GM19324 (cell line): ENCODE results near the gene KSR2.
"Not testable (repeated sequence)": the region's sequence is repeated elsewhere in the genome, so short reads cannot be mapped to it uniquely, and the experiment has no call there.

Experiments
- ATAC-seq: cut with Tn5 transposase; IDR thresholded peaks from one replicate; pipeline ENCODE4 v1.9.1; 2021; ENCODE audit warnings: mild to moderate bottlenecking, moderate library complexity; ENCODE audit not compliant: unreplicated experiment, low FRiP score

KSR2 gene

DNA sequence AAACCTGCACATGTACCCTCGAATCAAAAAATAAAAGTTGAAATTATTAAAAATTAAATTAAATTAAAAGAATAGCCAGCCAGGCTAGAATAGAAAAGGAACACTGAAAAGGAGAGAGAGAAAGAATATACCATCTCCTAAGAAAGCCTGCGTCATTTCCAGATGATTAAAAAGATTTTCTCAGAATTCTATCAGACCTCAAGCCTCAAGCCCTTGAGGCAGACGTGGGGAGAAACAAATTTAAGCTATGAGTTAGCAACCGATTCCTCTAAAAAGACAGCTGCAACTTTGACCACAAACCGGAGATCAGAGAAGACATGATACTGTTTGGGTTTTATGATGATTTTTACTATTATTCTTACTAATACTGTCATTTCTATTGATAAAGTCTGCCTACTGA lies 138.3 kb downstream of the KSR2 start:
- ATAC-seq = no peak

- no peak for ATAC-seq
Measured at GRCh38 chr12:117829108-117829507, 139.7 kb downstream of the KSR2 start.

- ATAC-seq = no peak
Measured at GRCh38 chr12:117827660-117828059, 141.1 kb downstream of the KSR2 start.

DNA sequence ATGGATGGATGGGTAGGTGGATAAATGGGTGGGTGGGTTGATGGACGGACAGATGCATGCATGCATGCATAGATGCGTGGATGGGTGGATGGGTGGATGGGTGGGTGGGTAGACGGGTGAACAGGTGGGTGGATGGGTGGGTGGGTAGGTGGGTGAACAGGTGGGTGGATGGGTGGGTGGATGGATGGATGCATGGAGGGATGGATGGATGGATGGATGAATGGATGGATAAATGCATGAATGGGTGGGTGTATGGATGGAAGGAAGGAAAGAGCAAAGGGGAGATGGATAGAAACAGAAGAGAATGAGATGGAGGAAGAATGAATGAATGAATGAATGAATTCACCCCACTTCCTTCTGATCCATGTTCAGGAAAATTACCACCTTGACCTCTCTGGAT lies 143.0 kb downstream of the KSR2 start:
- no peak for ATAC-seq

DNA sequence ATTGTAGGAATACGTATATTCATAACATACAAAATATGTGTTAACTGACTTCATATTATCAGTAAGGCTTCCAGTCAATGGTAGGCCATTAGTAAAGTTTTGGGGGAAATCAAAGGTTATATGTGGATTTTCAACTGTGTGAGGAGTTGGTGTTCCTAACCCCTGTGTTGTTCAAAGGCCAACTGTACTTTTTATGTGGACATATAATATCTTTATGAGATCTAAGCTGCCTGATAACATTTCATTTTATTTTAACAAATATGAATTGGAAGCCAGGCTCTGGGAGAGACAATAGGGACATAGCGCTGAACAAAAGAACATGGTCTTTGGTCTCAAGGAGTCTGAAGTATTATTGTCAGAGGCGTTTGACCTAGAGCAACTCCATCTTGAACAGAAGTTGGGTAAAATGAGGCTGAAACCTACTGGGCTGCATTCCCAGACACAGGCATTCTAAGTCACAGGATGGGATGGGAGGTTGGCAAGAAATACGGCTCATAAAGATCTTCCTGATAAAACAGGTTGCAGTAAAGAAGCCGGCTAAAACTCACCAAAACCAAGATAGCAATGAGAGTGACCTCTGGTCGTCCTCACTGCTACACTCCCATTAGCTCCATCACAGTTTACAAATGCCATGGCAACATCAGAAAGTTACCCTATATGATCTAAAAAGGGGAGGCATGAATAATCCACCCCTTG lies 147.2 kb downstream of the KSR2 start:
- no peak for ATAC-seq

GRCh38 chr12:117820216-117820907 lies 148.4 kb downstream of the KSR2 start:
- ATAC-seq = no peak

DNA sequence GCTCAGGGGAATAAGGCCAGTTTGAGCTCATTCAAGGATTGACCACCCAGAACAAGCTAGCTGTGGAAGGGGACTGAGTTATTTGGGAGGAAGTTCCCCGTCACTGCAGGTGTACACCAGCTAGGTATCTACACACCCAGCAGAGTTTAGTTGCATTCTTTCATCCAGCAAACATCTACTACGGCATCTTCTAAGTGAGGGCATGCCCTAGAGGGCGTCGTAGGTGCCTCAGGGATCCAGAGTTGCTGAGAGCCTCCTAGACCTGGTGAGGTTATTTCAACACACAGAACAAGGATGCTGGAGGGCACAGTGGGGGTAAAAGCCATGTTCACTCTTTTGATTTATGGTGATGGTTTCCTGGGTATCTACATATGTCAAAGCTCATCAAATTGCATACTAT lies 149.6 kb downstream of the KSR2 start:
- ATAC-seq = no peak

- ATAC-seq = no peak
Measured at GRCh38 chr12:117818400-117818799, 150.4 kb downstream of the KSR2 start.

DNA sequence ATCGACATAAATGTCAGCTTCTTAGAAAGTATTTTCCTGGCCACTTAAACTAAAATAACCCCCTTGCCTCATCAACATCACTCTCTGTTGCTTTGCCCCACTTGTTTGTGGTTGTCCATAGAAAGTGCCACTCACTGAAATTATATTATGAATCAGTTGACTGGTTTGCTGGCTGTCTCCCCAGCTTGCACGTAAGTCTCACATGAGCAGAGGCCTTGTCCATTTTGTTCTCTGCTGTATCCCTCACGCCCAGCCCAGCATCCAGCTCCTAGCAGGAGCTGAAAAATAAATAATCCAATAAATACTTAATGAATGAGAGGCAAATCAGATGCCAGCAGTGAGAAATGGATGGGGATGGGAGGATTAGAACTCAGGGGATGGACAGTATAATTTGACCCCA lies 159.3 kb downstream of the KSR2 start:
- ATAC-seq = no peak

- no peak for ATAC-seq
Measured at GRCh38 chr12:117807946-117808345, 160.8 kb downstream of the KSR2 start.

DNA sequence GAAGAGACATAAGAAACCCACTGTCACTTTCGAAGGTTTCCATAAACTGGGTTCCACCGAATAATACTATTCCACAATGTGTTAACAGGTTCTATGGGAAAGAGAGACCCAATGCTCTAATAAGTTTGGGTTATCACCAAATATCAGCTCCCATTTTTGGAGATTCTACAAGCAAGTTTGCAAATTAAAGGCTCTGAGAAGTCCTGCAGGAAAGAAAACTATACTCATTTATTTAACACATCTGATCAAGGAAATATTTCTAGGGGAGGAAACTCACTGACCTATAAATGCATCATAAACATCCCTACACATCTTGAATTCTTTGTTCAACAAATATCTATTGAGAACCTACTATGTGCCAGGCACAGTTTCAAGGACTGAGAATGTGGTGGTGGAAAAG lies 161.4 kb downstream of the KSR2 start:
- ATAC-seq = no peak

GRCh38 chr12:117805865-117806264 lies 162.9 kb downstream of the KSR2 start:
- ATAC-seq = no peak

DNA sequence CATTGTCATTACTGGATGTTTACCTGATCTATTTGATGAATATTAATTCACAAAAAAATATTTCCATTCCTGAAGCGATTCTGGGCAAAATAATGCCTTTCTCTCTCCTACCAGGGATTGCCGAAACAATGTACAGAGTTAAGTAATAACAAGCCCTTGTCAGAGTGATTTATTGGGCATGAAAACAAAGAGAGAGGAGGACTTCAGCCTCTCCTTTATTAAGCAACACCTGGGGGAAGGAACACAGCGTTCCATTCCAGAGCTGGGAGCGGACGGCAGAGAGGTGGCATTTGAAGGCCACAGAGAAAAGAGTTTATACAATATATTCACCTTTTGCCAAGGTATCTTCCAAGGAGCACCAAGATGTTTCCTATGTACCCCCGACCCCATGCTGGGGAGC lies 165.8 kb downstream of the KSR2 start:
- ATAC-seq = no peak

GRCh38 chr12:117800711-117801110 lies 168.1 kb downstream of the KSR2 start:
- ATAC-seq = not testable (repeated sequence)

DNA sequence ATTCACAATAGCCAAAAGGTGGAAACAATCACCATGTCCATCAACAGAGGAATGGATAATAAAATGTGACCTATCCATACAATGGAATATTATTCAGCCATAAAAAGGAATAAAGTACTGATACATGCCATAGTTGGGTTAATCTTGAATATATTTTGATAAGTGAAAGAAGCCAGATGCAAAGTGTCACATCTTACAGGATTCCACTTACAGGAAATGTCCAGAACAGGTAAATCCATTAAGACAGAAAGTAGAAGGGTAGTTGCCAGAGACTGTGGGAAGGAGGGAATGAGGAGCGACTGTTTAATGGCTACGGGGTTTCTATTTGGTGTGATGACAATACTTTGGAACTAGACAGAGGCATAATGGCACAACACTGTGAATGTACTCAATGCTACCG lies 171.6 kb downstream of the KSR2 start:
- no peak for ATAC-seq

DNA sequence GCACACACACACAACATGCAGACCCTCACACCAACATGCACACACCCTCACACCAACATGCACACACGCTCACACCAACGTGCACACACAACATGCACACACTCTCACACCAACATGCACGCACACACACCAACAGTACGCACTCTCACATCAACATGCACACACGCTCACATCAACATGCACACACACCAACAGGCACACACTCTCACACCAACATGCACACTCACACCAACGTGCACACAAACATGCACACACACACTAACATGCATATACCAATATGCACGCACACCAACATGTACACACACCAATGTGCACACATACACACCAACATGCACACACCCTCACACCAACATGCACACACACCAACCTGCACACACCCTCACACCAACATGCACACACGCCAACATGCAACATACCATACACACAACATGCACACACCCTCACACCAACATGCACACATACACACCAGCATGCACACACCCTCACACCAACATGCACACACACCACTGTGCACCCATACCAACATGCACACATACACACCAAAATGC lies 175.8 kb downstream of the KSR2 start:
- no peak for ATAC-seq

DNA sequence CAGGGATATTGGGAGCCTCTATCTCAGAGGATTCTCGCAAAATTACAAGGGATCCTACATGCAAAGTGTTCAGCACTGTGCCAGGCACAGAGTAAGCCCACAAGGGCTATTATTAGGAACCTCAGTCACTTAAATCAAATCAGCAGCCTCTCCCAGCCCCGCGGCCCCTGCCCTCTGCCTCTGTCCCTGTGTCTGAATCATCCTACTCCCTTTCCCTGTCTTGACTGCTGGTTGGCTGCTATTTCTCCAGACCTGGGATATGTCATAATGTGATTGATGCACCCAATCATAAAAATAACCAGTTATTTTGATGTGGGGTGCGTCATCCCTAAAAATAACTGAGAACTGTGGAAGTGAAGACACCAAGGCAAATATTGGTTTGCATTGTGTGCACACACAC lies 176.3 kb downstream of the KSR2 start:
- no peak for ATAC-seq

DNA sequence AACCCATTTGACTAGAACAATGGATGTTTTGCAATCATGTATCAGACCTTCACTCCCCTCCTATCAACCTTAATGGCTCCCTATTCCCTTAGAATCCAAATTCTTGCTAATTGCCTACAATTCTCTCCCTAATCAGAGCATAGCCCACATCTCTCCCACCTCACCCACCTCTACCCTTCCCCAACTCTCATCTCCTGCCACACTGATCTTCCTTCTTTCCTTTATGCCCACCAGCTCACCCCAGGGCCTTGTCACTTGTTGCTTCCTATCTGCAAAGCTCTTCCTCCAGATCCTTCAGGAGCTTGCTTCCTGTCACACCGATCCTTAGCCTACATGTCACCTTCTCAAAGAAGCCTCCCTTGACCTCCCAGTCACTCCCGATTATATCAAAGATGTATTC lies 177.8 kb downstream of the KSR2 start:
- no peak for ATAC-seq

GRCh38 chr12:117790198-117790597 lies 178.6 kb downstream of the KSR2 start:
- ATAC-seq = no peak

DNA sequence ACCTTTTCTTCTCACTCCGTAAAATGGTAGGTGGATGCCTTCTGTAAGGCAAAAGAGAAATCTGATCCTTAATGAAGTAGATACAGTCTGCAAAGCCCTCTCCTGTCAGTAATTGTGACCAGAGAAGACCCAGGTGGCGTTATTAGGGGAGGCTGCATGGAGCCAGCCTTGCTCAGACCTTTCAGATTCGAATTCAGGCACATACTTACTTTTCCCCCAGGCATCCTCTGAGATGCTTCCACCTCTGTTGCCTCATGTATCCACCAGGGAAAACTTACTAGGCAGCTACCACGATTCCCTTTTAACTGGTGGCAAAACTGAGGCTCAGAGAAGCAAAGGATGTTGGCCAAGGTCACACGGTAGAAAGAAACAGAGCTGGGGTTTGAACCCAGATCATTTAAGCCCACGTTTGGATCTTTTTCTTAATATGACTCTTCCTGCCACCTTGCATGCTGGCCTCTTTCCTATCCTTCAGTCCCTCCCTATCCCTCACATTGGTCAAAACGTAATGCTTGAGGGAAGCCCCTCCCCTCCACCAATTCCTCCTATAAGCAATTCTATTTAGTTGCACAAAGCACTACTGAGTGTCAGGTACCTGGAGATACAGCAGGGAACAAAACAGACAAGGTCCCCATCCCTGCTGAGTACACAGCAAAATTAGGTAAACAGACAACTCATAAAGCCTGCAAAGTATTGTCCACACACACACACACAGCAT lies 179.4 kb downstream of the KSR2 start:
- ATAC-seq = no peak

GRCh38 chr12:117778656-117779055 lies 190.1 kb downstream of the KSR2 start:
- no peak for ATAC-seq
